Tibial nerve (tissue), 4 donors: ENCODE data around the gene EFCAB6. TPM values are rescaled to one million over a fixed set of nuclear protein-coding genes. Genes with fewer than 3 reads are reported as not detected.

Source experiments
- DNase-seq, 2 donors: peaks; one replicate each; pipeline ENCODE4 v3.0.0-alpha.2; 2019; ENCODE audit warnings: low spot score in 2 of 2
- H3K27ac ChIP-seq, 4 donors: fragments of 200-600 bp; sonication (generic) in 3 of 4; one replicate each; pipeline ENCODE4 v1.5.1; 2017 to 2019; ENCODE audit warnings: mild to moderate bottlenecking in 1 of 4
- H3K27me3 ChIP-seq, 2 donors: fragments of 200-600 bp; sonication (generic) in 1 of 2; one replicate each; pipeline versions ENCODE4 v1.5.1 to v1.6.0; 2017 to 2019
- H3K36me3 ChIP-seq, 3 donors: fragments of 200-600 bp; sonication (generic); one replicate each; pipeline ENCODE4 v1.5.1; 2018 to 2019
- H3K4me1 ChIP-seq, 4 donors: fragments of 200-600 bp; sonication (generic) in 3 of 4; one replicate each; pipeline ENCODE4 v1.5.1; 2017 to 2019
- H3K4me3 ChIP-seq, 4 donors: fragments of 200-600 bp; sonication (generic) in 3 of 4; one replicate each; pipeline ENCODE4 v1.5.1; 2017 to 2019; ENCODE audit warnings: mild to moderate bottlenecking in 1 of 4, moderate library complexity in 1 of 4
- H3K9me3 ChIP-seq, 4 donors: fragments of 200-600 bp; sonication (generic) in 3 of 4; one replicate each; pipeline ENCODE4 v1.5.1; 2017 to 2019
- EP300 ChIP-seq, 2 donors: sonication (generic); formaldehyde crosslinking; IDR thresholded peaks; one replicate each; pipeline ENCODE4 v1.6.1; 2017; ENCODE audit warnings: antibody characterized with exemption in 2 of 2, mild to moderate bottlenecking in 1 of 2
- POLR2A ChIP-seq, 2 donors: fragments of 450-650 bp; IDR thresholded peaks; one replicate each; pipeline ENCODE4 v1.6.1; 2017; ENCODE audit warnings: antibody characterized with exemption in 2 of 2, mild to moderate bottlenecking in 2 of 2, moderate library complexity in 2 of 2
- WGBS, 2 donors: methylation state at CpG; one replicate each; pipeline ENCODE4 v1.1.5; 2018; 5-methylcytosine and 5-hydroxymethylcytosine counted together
- total RNA-seq, 4 donors: library from RNA; depleted of rRNA; stranded (reverse); fragments of >200 nt; gene quantifications; one replicate each; pipeline ENCODE4 v1.1.0, GENCODE V29; 2016
- TF ChIP-seq, protein P1 (sequence below), 5 experiments: fragments of 200-600 bp in 3 of 5; fragments of 450-650 bp in 2 of 5; sonication (generic) in 3 of 5; IDR thresholded peaks; one replicate each; pipeline ENCODE4 v1.5.1; 2016 to 2019; ENCODE audit warnings: antibody characterized with exemption in 5 of 5, mild to moderate bottlenecking in 3 of 5, moderate library complexity in 2 of 5

Gene EFCAB6
- total RNA-seq, 4 donors from 2014 or later = 3.3 to 9.2 (median 6.8) TPM

- Histone ChIP-seq H3K4me3 (no peak overlapping the region), H3K27ac (no peak overlapping the region), H3K9me3 (no peaks in the 10 kb centered on the region), H3K4me1 (peaks cover 0 to 8% (median 0%) of the 10 kb centered on the region in 4 donors), H3K27me3 (peaks cover 0 to 37% of the 10 kb centered on the region in 2 donors), H3K36me3 (no peaks in the 10 kb centered on the region)
- WGBS, 2 donors = 79% methylated on average over 13 of the region's 13 CpGs
- TF ChIP-seq, protein P1, sequence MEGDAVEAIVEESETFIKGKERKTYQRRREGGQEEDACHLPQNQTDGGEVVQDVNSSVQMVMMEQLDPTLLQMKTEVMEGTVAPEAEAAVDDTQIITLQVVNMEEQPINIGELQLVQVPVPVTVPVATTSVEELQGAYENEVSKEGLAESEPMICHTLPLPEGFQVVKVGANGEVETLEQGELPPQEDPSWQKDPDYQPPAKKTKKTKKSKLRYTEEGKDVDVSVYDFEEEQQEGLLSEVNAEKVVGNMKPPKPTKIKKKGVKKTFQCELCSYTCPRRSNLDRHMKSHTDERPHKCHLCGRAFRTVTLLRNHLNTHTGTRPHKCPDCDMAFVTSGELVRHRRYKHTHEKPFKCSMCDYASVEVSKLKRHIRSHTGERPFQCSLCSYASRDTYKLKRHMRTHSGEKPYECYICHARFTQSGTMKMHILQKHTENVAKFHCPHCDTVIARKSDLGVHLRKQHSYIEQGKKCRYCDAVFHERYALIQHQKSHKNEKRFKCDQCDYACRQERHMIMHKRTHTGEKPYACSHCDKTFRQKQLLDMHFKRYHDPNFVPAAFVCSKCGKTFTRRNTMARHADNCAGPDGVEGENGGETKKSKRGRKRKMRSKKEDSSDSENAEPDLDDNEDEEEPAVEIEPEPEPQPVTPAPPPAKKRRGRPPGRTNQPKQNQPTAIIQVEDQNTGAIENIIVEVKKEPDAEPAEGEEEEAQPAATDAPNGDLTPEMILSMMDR (IDR thresholded peaks at IDR 0.05) = no peak
- DNase-seq = no peak
Observed at GRCh38 chr22:43823353-43823908, 11.3 kb upstream of the EFCAB6 start.

DNA sequence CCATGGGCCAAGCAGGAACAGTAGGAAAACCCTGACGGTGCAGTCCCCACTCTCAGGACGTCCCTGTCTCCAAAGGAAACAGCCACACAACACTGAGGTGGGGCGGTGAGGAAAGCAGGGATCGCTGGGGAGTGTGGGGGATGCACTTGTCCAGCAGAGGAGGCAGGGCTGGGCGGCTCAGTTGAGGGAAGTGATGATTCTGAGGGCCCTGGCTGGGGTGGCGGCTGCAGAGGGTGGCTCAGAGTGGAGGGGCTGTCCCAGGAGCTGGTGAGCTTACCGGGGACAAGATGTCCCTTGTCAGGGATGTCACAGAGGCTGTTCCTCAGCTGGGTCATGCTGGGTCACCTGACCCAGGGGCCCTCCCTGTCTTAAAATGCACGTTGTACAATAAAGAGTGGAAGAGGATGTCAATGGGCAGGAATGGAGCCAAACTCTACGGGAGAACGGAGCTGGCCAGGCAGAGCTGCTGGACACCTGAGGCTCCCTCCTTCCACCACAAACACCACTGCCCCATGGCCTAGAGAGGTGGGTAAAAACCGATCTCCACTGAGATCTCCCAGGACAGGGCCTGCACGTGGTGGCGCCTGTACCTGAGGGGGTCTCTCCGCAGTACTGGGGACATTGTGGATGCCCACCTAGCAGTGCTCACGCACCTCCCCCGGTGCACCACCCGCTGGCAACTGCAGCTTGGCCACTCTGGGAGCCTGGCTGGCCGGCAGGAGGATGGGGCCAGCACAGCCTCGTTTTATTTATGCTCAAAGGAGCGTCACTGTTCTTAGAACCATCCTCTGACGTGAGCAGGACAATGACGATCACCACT, 9.7 kb upstream of the EFCAB6 start:
- Histone ChIP-seq H3K4me3 (no peak overlapping the region), H3K9me3 (no peaks in the 10 kb centered on the region), H3K36me3 (peaks cover 0 to 6% (median 0%) of the 10 kb centered on the region in 3 donors), H3K27me3 (peaks cover 0 to 37% of the 10 kb centered on the region in 2 donors), H3K4me1 (peaks cover 0 to 5% (median 0%) of the 10 kb centered on the region in 4 donors), H3K27ac (no peak overlapping the region)
- no peak for DNase-seq
- 63 to 72% methylated on average over 15 to 22 of the region's 22 CpGs for WGBS, 2 donors
- TF ChIP-seq, protein P1 (IDR thresholded peaks at IDR 0.05) = no peak
- TF ChIP-seq POLR2A (IDR thresholded peaks at IDR 0.05) (no peak), EP300 (IDR thresholded peaks at IDR 0.05) (no peak)

- H3K36me3 ChIP-seq = peaks cover 0 to 7% (median 0%) of the 10 kb centered on the region in 3 donors
- no peak for DNase-seq
- H3K4me1 ChIP-seq = no peaks in the 10 kb centered on the region
- peaks cover 0 to 37% of the 10 kb centered on the region in 2 donors for H3K27me3 ChIP-seq
- H3K4me3 ChIP-seq = no peak overlapping the region
- no peak overlapping the region for H3K27ac ChIP-seq
- TF ChIP-seq EP300 (IDR thresholded peaks at IDR 0.05) (no peak), POLR2A (IDR thresholded peaks at IDR 0.05) (no peak)
- TF ChIP-seq, protein P1 (IDR thresholded peaks at IDR 0.05) = no peak
- no peaks in the 10 kb centered on the region for H3K9me3 ChIP-seq
- WGBS, 2 donors = 51 to 62% methylated on average over 18 of the region's 18 CpGs
Observed at GRCh38 chr22:43820651-43821305, 8.7 kb upstream of the EFCAB6 start.

DNA sequence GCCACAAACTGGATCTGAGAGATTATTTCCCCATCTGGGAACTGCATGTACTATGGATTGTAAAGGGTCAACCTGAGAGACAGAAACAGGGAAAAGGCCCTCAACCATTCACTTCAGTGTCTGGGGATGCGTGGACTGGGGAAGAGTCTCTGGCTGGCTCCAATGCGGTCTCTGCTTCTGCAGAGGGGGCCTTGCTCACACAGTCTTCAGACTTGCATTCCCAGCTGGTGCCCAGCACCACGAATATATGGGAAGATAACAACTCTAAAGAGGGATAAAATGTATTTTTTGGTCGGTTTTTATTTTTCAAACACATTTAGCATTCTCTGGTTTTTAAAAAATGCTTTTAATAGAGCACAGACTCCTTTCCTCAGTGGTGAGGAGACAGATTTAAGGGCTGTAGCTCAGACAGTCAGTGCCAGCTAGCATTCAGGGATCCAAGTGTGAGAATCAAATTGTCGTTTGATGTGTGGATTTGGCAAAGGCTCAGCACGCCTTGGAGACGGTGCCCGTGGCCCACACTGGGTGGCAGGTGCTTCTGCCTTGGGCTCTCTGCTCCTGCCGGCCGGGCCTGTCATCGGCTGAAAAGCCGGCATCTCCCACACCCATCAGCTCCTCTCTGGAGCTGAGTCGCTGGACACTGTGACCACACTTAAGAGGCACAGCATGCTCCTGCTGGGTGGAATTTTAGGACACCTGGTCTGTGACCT, 8.0 kb upstream of the EFCAB6 start:
- TF ChIP-seq, protein P1 (IDR thresholded peaks at IDR 0.05) = no peak
- TF ChIP-seq POLR2A (IDR thresholded peaks at IDR 0.05) (no peak), EP300 (IDR thresholded peaks at IDR 0.05) (no peak)
- no peak for DNase-seq
- Histone ChIP-seq H3K36me3 (peaks cover 0 to 13% (median 0%) of the 10 kb centered on the region in 3 donors), H3K27ac (no peak overlapping the region), H3K4me3 (no peak overlapping the region), H3K4me1 (no peaks in the 10 kb centered on the region), H3K9me3 (no peaks in the 10 kb centered on the region), H3K27me3 (peaks cover 0 to 37% of the 10 kb centered on the region in 2 donors)
- WGBS, 2 donors = 87 to 88% methylated on average over 13 of the region's 13 CpGs
